ENCODE data around the gene TTLL13. TPM values are rescaled to one million over a fixed set of nuclear protein-coding genes. Genes with fewer than 3 reads are reported as not detected.
A peak's percentile ranks its signal among the peaks of the same experiment; 100 is the strongest.

TTLL13 gene
- total and polyA plus RNA-seq, 9 of the 15 experiments (the other 6 are each of a cell fraction or from before 2014, with no cell fraction given) = 0.05 to 0.24 (median 0.11) TPM; not detected in 1

- TF ChIP-seq THRA (IDR thresholded peaks at IDR 0.05) = no peak
- no peak for TF ChIP-seq PATZ1 (CRISPR knock-in tag; IDR thresholded peaks at IDR 0.05; ENCODE audit: borderline replicate concordance)
- TF ChIP-seq, protein P1, sequence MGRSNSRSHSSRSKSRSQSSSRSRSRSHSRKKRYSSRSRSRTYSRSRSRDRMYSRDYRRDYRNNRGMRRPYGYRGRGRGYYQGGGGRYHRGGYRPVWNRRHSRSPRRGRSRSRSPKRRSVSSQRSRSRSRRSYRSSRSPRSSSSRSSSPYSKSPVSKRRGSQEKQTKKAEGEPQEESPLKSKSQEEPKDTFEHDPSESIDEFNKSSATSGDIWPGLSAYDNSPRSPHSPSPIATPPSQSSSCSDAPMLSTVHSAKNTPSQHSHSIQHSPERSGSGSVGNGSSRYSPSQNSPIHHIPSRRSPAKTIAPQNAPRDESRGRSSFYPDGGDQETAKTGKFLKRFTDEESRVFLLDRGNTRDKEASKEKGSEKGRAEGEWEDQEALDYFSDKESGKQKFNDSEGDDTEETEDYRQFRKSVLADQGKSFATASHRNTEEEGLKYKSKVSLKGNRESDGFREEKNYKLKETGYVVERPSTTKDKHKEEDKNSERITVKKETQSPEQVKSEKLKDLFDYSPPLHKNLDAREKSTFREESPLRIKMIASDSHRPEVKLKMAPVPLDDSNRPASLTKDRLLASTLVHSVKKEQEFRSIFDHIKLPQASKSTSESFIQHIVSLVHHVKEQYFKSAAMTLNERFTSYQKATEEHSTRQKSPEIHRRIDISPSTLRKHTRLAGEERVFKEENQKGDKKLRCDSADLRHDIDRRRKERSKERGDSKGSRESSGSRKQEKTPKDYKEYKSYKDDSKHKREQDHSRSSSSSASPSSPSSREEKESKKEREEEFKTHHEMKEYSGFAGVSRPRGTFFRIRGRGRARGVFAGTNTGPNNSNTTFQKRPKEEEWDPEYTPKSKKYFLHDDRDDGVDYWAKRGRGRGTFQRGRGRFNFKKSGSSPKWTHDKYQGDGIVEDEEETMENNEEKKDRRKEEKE (IDR thresholded peaks at IDR 0.05; ENCODE audit: borderline replicate concordance in 1 of 2, control insufficient read depth in 1 of 2, low read depth in 2 of 2, low read length in 1 of 2) = no peak
- TF ChIP-seq SOX6 (IDR thresholded peaks at IDR 0.05) = no peak
- peak; percentile 47; the same call in 1 of the 2 replicates for TF ChIP-seq ZFX (CRISPR knock-in tag; IDR thresholded peaks at IDR 0.05)
- TF ChIP-seq UBTF (IDR thresholded peaks at IDR 0.05; ENCODE audit: borderline replicate concordance in 1 of 2, low read depth in 2 of 2, low read length in 2 of 2) = no peak
- TF ChIP-seq, protein P2, sequence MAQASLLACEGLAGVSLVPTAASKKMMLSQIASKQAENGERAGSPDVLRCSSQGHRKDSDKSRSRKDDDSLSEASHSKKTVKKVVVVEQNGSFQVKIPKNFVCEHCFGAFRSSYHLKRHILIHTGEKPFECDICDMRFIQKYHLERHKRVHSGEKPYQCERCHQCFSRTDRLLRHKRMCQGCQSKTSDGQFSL (CRISPR knock-in tag; IDR thresholded peaks at IDR 0.05) = no peak
- TF ChIP-seq, protein P2 (tag; IDR thresholded peaks at IDR 0.05) = no peak
- TF ChIP-seq KLF6 (CRISPR knock-in tag; IDR thresholded peaks at IDR 0.05; ENCODE audit: borderline replicate concordance) = no peak
- no peak for TF ChIP-seq ZNF24 (IDR thresholded peaks at IDR 0.05)
- peak; percentile 72 for TF ChIP-seq BHLHE40 (IDR thresholded peaks at IDR 0.05; ENCODE audit: low read length)
- no peak for TF ChIP-seq CTBP1 (IDR thresholded peaks at IDR 0.05; ENCODE audit: borderline replicate concordance)
- no peak for TF ChIP-seq PTTG1 (tag; IDR thresholded peaks at IDR 0.05; ENCODE audit: low read depth)
- no peak for TF ChIP-seq POLR2AphosphoS5 (IDR thresholded peaks at IDR 0.05; ENCODE audit: control insufficient read depth, insufficient read depth, low read depth, low read length)
- TF ChIP-seq, protein P3, sequence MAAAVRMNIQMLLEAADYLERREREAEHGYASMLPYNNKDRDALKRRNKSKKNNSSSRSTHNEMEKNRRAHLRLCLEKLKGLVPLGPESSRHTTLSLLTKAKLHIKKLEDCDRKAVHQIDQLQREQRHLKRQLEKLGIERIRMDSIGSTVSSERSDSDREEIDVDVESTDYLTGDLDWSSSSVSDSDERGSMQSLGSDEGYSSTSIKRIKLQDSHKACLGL (CRISPR knock-in tag; IDR thresholded peaks at IDR 0.05; ENCODE audit: borderline replicate concordance, poor library complexity, severe bottlenecking) = no peak
- peak; percentile 52; the same call in 1 of the 2 replicates for TF ChIP-seq KAT7 (CRISPR knock-in tag; IDR thresholded peaks at IDR 0.05; ENCODE audit: borderline replicate concordance)
Observed at GRCh38 chr15:90200534-90201129, 48.7 kb upstream of the TTLL13 start (continued).

Data from K562 (cell line).